Measurements from ENCODE around the gene DCHS1.

DCHS1 gene

GRCh38 chr11:6587360-6587953, 68.2 kb downstream of the DCHS1 start:
- DNase-seq (ENCODE audit: low read depth), result no peak

- DNase-seq (ENCODE audit: low read depth), result no peak
Observed at GRCh38 chr11:6586434-6587359, 68.9 kb downstream of the DCHS1 start.

DNA sequence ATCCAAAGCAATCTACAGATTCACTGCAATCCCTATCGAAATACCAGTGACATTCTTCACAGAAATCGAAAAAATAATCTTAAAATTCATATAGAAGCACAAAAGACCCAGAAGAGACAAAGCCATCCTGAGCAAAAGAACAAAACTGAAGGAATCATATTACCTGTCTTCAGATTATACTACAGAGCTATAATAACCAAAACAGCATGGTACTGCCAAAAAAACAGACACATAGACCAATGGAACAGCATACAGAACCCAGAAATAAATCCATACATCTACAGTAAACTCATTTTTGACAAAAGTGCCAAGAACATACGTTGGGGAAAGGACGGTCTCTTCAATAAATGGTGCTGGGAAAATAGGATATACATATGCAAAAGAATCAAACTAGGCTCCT, 71.1 kb downstream of the DCHS1 start:
- no peak for DNase-seq (ENCODE audit: low read depth)

DNA sequence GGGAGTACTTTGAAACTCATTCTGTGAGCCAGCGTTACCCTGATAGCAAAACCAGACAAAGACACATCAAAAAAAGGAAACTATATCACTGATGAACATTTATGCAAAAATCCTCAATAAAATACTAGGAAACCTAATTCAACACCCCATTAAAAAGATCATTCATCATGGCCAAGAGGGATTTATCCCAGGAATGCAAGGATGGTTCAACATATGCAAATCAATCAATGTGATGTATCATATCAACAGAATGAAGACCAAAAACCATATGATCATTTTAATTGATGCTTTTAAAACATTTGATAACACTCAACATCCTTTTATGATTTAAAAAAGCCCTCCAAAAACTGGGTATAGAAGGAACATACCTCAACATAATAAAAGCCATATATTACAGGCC, 72.0 kb downstream of the DCHS1 start:
- DNase-seq (ENCODE audit: low read depth), result no peak

GRCh38 chr11:6579681-6580080, 75.9 kb downstream of the DCHS1 start:
- DNase-seq (ENCODE audit: low read depth), result no peak

DNA sequence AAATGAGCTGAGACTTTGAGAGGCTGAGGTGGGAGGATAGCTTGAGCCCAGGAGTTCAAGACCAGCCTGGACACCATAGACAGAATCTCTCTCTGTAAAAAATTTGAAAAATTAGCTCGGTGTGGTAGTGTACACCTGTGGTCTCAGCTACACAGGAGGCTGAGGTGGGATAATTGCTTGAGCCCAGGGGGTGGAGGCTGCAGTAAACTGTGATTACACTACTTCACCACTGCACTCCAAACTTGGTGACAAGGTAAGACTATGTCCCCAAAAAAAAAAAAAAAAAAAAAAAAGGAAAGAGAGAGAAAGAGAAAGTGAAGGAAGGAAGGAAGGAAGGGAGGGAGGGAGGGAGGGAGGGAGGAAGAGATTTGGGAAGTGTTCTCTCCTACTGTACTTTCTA, 77.5 kb downstream of the DCHS1 start:
- DNase-seq (ENCODE audit: low read depth), result no peak

DNA sequence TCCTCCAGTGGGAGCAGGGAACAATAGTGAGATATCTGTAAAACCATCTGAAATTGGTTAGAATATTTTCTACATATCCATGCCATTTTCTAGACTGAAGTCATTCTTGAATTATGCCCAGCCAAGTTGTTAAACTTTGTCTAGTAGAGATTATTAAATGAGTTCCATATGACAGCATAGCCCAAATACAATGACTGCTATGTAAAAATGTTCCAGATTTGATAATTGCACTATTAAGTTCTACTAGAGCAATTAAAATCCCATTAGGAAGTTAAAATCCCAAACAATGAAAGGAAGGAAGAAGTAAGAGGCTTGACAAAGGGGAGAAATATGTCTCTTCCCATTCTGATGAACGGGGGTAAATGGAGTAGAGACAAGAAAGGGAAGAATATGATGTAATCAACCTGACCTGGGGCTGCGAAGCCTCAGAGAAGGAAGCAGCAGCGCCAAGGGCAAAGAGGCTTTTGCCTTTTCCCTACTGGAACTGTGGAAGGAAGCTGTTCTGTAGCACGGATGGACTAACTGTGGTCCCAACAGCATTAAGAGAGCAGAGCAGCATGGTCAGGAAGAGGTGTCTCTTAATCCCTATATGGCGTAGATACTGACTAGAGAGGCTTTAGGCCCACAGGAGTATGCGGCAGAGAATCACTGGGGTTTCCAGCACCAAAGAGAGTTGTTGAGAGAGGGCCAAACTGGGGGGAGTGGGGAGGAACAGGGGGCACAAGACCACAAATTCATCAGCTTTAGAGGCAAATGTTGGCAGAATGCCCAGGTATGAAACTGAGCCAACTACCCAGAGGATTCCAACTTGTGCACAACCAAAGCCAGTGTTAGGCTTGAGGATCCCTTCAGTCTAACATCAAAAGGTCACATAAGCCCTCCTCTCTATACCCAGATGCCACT, 78.9 kb downstream of the DCHS1 start:
- no peak for DNase-seq (ENCODE audit: low read depth)

DNA sequence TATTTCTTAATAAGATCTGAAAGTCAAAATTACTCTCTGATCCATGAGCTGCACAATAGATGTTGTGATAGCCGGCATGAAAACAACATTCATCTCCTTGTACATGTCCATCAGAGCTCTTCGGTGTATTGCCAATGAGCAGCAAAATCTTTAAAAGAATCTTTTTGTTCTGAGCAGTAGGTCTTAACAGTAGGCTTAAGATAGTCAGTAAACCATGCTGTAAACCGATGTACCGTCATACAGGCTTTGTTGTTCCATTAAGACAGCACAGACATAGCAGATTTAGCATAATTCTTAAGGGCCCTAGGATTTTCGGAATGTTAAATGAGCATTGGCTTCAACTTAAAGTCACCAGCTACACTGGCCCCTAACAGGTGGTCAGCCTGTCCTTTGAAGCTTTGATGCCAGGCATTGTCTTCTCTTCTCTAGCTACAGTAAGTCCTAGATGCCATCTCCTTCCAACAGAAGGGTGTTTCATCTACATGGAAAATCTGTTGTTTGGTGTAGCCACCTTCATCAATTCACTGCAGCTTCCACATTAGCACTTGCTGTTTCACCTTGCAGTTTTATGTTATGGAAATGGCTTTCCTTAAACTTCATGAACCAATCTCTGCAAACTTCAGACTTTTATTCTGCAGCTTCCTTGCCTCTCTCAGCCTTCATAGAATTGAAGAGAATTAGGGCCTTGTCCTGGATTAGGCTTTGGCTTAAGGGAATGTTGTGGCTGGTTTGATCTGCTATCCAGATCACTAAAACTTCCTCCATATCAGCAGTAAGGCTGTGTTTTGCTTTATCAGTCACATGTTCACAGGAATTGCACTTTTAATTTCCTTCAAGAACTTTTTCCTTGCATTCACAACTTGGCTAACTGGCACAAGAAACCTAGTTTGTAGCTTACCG, 80.5 kb downstream of the DCHS1 start:
- no peak for DNase-seq (ENCODE audit: low read depth)

GRCh38 chr11:6572215-6572614, 83.4 kb downstream of the DCHS1 start:
- DNase-seq (ENCODE audit: low read depth), result no peak

DNA sequence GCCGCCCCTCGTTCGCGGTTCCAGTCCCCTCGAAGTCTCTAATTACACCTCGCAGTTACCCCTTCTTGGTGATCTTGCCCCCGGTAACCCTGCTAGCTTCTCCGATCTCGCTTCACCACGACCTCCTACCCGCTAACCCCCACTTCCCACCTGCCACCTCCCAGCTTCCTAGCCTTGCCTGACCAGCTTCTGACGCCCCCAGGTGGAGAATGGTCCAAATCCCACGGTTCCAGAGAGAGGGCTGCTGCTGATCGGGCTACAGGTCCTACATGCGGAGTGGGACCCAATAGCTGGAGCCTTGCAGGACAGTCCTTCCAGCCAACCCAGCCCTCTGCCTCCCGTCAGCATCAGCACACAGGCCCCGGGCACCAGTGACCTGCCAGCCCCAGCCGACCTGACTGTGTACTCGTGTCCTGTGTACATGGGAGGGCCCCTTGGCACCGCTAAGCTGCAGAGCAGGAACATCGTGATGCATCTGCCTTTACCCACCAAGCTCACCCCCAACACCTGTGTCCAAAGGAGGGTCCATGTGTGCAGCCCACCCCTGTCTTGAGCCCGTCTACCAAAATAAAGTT, 84.1 kb downstream of the DCHS1 start:
- DNase-seq (ENCODE audit: low read depth), result no peak

Data from stimulated activated CD4-positive, alpha-beta T cell treated with anti-CD3 and anti-CD28 coated beads, Interleukin-2, amount 100 ng/mL, for 4 hours (primary cell).